HG03571 (cell line): ENCODE data around the gene SHANK3.

Experiments
- ATAC-seq: cut with Tn5 transposase; IDR thresholded peaks from one replicate; pipeline ENCODE4 v1.9.1; 2021; ENCODE audit not compliant: unreplicated experiment

The SHANK3 gene

DNA sequence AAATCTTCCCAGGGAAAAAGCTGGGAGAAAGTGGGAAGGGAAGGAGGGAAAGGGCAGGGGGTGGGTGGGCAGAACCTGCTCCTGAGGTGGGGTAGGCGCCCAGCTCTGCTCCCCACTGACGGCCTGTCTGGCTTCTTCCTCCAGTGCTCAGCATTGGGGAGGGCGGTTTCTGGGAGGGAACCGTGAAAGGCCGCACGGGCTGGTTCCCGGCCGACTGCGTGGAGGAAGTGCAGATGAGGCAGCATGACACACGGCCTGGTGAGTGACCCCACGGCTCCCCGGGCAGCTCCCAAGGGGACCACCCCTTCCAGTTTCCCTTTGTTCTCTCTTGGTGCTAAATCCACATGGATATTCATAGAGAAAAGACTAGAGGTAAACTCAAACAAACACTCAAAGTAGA lies 25.9 kb downstream of the SHANK3 start:
- ATAC-seq = no peak

DNA sequence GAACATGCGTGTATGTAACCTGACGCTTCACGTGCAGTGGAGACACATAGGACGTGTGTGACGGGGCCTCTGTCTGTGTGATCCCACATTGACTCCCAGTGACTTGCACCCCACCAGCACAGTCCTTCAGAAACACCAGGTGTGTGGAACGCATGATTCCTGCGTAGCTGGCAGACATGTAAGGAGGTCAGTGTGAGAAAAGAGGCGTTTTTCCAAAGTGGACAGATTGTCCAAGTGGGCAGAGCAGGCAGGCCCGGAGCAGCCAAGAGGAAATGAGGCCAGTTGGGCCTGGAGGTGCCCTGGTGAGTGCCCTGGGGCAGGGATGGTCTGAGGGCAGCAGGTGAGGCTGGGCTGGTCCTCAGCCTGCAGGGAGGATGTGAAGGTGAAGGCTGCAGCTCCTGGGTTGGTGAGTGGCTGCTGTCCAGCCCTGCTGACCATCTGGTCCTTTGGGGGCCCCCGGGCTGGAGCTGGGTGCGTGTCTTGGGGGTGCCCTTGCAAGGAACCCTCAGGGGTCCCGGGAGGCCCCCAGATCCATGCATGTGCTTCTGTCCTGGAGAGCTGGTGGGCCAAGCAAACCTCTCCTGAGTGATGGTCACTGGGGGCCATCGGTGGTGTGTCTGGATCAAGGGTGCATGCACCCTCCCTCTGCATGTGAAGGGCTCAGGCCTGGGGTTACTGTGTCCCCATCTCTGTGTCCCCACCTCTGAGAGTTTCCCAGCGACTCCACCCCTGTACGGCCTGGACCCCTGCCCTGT lies 26.6 kb downstream of the SHANK3 start:
- no peak for ATAC-seq

DNA sequence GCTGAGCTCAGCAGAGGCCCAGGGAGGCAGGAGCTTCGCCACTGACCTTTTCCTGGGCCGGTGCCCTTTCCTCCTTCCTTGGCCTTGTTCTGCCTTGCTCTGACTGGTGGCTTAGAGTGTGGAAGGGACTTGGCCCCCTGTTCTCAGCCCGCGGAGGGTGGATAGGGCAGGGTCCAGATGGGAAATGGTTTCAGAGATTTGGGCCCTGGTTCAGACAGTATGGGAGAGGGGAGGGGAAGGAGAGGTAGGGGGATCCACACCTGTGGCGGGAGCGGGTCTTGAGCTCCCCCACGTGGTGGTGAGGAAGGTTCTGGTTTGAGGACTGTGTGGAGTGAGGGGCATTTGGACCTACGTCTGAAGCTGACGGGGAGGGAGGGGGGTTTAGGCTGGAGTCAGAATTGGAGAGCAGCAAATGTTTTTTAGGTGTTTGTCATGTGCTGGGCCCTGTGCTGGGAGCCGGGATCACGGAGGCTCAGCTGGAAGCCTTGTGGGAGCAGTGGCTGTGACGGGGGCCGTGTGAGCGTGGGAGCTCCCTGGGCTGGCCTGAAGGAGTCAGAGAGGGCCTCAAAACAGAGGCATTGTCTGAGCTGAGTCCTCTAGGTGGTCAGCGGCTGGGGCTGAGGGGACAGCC lies 27.2 kb downstream of the SHANK3 start:
- no peak for ATAC-seq

DNA sequence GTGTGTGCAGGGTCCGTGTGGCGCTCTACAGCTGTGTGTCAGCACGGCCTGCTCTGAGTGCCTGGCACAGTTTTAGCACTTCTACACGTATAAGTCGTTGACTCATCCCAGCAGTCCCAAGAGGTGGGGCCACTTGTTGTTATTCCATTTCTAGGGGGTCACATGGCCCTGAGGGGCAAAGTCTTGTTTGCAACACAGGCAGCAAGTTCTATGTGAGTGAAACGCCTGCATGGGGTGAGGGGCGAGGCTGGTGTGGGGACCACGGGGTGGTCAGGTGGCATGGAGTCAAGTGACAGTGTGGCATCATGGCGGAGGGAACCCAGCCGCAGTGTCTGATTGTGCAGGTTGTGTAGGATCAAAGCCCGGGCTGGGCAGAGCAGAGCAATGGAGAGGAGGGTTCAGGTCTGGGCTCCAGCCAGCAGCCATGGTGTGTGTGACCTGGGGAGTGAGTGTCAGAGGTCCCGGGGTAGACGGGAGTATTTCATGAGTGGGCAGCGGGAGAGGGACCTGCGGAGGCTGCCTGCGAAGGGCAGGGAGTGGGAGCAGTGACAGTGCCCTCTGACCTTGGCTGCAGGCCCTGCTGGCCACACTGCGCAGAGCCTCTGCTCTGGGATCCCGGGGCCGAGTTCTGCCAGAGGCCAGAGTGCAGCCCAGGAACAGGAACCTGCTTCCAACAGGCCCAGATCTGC lies 27.9 kb downstream of the SHANK3 start:
- no peak for ATAC-seq

DNA sequence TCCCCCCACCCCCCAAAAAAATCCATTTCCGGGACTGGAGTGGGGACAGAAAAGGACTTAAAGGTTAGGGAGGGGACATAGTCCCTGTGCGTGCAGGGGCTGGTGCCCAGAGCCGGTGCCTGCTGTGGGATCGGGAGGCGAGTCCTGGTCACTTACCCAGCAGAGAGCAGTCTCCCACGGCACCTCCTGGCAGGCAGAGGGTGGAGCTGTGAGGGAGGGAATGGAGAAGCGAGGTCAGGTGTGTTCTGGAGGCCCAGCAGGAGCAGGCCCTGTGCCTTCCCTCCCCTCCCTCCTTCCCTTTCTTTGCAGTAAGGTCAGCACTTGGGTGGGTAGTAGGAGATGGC lies 28.4 kb downstream of the SHANK3 start:
- no peak for ATAC-seq

DNA sequence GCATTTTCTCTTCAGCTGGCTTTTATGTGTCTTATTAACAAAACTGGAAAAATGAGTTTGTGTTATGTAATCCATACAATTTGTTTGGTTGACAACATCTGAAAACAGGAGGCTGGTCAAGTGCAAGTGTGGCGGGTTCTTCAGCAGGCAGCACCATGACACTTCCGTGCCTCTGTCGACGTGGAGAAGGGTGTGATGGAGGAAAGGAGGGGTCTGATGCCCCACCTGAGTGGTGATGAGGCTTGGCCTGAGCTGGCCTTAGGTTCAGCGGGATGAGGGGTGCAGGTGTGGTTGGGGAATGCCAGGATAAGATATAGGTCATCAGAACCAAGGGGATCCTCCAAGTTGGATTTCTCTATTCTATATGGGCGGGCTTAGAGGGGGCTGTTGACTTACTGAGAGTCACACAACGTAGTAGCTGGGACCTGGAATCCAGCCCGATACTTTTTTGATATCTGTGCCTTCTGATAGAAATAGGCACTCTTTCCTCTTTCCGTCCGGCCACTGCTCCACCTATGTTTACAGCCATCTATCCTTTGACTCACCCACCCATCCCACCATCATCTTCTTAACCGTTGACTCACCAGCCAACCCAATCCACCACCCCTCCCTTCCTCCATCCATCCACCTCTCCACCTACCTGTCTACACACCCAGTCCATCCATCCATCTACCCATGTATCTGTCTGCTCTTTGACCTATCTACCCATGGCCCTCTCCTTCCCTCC lies 29.0 kb downstream of the SHANK3 start:
- no peak for ATAC-seq

DNA sequence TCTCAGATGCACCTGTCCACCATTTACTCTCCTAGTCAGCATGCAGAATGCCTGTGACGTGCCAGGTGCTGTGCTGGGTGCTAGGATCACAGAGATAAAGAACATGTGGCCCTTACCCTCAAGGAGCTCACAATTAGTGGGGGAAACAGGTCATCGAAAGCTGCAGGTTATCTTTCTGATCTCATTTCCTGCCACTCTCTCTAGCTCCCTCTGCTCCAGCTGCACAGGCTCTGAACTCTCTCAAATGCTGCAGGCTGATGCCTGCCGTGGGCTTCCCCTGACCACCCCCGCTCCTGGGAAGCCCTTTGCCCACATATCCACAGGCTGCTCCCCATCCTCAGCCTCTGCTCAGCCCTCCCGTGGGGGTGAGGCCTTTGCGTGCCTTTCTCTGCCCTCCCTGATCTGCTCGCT lies 29.6 kb downstream of the SHANK3 start:
- no peak for ATAC-seq

DNA sequence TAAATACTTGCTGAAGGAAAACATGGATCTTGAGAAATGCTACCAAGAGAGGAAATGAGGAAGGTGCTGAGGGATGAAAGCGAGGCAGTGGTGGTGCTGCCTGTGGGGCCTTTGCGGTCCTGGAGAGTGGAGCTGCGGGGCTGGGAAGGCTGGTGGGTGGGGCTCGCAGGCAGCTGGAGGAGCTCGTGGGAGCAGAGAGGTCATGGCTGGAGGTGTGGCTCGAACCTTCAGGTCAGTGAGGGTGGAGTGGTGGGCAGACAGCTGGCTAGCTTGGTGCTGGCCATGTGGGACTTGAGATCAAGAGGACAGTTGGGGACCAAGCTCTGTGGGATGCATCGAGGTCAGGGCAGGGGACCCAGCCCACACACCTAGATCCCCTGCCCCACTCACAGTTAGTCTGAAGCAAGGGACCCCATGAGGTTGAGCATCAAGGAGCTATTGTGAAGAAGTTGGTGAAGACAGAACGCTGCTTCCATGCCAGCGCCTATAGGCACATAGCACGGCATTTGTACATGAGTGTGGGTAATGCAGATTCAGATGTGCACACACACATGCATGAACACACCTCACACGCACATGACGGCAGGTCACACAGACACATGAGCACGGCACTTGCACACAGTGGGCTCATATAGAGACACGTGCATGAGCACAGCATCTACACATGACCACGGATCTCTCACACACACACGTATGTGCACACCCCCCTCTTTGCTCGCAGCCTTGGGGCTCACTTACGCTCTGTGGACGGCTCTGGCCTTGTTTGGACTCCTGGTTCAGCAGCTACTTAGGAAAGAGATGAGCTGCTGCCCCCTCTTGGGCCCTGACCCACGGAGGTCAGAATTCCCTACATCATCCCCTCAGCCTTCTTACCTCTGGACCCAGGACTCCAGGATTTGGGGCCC lies 30.4 kb downstream of the SHANK3 start:
- no peak for ATAC-seq

DNA sequence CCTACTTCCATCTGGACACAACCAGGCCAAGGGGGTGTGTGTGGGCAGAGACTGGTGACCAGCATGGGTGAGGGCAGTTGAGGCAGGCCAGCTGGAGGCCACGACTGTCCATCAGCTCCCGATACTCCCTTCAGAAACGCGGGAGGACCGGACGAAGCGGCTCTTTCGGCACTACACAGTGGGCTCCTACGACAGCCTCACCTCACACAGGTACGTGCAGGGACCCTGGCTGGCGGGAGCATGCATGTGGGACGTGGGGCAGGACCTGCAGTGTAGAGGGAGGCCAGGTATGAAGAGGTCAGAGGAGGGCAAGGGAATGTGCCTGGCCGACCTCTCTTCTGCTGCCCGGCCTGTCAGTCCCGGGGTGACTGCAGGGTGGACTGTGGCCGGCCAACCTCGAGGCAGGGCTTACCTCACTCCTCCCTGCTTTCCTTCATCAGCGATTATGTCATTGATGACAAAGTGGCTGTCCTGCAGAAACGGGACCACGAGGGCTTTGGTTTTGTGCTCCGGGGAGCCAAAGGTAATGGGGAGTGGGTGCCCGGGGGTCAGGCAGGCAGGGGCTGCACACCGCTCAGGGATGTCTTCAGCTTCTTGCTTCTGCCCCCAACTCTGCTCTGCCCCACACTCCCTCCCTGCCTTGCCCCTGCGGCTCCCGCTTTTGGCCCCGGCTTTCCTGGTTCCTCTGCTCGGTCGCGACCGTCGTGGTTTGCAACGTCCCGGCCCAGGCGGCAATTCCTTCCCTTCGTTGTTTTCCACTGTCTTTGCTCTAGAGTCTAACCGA lies 31.3 kb downstream of the SHANK3 start:
- no peak for ATAC-seq

DNA sequence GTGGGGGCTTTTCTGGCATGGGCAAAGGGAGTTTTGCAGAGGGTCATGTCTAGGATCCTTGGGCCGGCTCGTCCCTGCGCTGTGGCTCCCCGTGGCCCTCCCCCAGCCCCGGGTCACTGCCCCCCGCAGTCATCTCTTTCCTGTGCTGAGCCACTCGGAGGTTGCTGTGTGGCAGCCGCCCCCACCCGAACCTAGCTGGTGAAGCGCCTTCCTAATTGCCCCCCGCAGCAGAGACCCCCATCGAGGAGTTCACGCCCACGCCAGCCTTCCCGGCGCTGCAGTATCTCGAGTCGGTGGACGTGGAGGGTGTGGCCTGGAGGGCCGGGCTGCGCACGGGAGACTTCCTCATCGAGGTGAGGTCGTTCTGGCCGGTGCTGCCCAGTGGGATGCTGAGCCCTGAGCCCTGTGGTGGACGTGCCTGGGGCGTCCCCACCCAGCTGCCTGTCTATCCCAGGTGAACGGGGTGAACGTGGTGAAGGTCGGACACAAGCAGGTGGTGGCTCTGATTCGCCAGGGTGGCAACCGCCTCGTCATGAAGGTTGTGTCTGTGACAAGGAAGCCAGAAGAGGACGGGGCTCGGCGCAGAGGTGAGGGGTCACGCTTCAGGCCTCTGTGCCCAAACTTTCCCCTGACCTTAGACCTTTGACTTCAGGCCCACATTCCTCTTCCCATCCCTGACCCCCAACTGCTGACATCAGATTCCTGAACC lies 32.0 kb downstream of the SHANK3 start:
- ATAC-seq = no peak

DNA sequence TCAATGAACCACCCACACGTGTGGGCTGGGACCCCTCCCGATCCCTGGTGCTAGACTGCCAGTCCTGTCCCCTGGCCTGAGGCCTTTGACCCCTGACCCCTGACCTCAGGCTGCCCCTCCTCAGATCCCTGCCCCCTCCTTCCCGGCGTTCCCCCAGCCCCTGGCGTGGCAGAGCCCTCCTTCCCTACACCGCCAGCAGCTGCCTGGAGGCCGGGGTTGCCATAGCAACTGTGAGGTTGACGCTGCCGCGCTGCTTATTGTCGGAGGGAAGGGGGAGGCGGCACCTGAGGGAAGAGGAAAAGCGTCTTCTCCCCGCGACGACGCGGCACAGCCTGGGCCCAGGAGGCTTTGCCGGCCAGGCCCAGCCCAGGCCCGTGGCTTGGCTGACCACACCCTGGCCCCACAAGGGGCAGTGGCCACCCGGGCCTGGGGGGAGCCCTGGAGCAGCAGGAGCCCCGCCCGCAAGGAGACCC lies 32.6 kb downstream of the SHANK3 start:
- no peak for ATAC-seq

DNA sequence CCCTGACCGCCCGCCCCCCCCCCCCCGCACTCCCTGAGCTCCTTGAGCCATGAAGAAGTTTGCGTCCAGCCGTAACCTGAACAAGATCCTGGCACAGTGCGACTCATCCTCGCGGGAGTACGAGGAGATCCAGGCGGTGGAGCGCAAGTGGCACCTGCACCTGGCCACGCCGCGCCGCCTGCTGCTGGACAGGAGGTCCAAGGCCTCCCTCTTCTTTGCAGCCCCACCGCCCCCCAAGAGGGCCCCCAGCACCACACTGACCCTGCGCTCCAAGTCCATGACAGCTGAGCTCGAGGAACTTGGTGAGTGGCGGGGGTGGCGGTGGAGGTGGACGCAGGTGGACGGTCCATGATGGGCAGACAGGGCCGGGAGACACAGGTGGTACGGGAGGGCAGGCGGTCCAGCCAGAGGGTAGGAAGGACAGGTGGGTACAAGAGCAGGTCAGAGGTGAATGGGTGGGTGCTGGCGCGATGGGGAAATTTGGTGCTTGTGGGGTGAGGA lies 33.3 kb downstream of the SHANK3 start:
- no peak for ATAC-seq

DNA sequence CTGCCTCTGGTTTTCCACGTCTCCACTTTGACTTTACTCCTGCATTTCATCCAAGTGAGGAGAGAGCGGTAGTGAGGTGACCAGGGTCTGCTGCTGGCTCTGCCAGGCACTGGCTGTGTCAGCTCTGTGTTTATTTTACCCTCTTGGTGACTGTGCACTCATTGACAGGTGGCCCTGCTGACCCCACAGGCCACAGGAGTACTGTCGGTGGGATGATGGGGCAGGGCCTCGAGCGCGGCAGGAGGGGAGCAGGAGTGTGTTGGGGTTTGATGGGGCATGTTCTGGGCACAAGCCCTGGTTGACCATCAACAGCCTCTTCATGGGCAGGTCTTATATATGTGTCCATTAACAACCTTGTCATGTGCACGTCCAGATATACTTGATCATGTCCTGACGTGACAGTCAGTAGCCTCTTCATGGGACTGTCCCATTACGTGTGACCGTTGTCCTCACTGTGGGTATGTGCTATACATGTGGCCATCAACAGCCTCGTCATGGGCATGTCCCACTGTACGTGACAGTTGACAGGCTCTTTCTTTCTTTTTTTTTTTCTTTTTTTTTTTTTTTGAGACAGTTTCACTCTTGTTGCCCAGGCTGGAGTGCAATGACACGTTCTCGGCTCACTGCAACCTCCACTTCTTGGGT lies 34.0 kb downstream of the SHANK3 start:
- no peak for ATAC-seq

DNA sequence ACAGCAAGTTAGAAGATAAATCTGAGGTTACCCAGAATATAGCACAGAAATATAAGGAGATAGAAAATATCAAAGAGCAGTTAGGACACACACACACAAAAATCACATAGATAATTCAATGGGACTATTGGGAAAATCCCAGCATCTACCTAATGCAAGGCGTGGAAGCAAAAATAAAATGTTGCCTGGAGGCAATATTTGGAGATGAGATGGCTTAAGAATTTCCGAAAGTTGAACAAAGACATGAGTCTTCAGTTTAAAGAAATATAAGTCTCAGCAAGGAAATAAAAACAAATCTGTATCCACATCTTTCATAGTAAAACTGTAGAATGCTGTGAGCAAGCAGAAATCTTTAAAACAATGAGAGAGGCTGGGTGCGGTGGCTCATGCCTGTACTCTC lies 35.9 kb downstream of the SHANK3 start:
- ATAC-seq = no peak

DNA sequence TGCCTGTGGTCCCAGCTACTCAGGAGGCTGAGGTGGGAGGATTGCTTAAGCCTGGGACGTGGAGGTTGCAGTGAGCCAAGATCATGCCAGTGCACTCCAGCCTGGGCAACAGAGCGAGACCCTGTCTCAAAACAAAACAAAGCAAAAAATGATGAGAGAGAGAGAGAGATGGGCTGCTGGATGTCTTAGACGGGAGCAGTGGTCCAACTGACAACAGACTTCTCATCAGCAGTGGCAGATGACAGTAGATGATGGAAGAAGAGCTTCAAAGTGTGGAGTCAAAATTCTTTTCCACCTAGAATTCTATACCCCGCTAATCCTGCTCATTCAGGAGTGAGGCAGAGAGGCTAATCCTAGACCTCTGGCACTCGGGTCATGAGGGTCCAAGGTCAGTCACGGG lies 36.4 kb downstream of the SHANK3 start:
- ATAC-seq = no peak

DNA sequence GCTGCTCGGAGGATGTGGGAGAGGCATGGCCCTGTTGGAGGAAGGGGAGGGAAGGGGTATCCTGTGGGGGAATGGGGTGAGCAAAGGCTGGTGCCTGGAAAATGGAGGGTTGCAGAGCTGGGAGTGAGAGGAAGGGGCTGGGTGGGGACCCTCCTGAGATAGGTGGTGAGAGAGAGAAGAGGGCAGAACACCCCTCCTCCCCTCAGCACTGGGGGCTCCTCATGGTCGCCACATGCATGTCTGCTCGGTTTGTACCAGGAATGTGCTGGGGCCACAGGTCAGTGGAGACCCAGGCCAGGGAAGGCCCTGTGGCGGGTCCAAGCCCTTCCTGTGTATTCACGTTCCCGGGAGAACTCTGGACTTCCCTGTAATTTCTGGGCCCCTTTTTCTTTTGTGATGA lies 37.6 kb downstream of the SHANK3 start:
- no peak for ATAC-seq

DNA sequence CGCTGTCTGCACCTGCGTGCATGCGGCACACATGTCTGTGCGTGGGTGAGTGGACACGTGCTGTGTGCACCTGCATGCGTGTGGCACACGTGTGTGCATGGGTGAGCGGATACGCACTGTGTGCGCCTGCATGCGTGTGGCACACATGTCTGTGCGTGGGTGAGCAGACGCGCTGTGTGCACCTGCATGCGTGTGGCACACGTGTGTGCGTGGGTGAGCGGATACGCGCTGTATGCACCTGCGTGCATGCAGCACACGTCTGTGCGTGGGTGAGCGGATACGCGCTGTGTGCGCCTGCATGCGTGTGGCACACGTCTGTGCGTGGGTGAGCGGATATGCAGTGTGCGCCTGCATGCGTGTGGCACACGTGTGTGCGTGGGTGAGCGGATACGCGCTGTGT lies 38.3 kb downstream of the SHANK3 start:
- ATAC-seq = no peak
